B cell (primary cell): ENCODE results near the gene MATN1. TPM values are rescaled to one million over a fixed set of nuclear protein-coding genes. Genes with fewer than 3 reads are reported as not detected.

Experiments
- ATAC-seq: fragments of 200-7000 bp; cut with Tn5 transposase; one replicate; pipeline ENCODE4 v1.10.0; 2021; ENCODE audit warnings: low read depth, mild to moderate bottlenecking, moderate number of reproducible peaks, moderate library complexity
- CTCF ChIA-PET: fragments of 350-600 bp; sonication (Branson Sonifier 250); formaldehyde crosslinking; loops from one replicate; lab custom pipeline; 2021; ENCODE audit warnings: antibody characterized with exemption, inconsistent platforms; lab: Charles Lee
- POLR2A ChIA-PET: fragments of 350-600 bp; sonication (Branson Sonifier 250); formaldehyde crosslinking; loops from one replicate; lab custom pipeline; 2021; ENCODE audit warnings: antibody characterized with exemption; lab: Charles Lee
- DNase-seq: peaks from one replicate; pipeline ENCODE4 v3.0.0; 2013
- H2AFZ ChIP-seq: 2 replicates; pipeline ENCODE4 v1.6.1; 2012; ENCODE audit warnings: mild to moderate bottlenecking, low read depth, low read length; ENCODE audit not compliant: insufficient read depth, poor library complexity, severe bottlenecking
- H3K27ac ChIP-seq, 2 donors: 1 replicate in 1 of 2; 2 replicates in 1 of 2; pipeline ENCODE4 v1.5.1; 2012 to 2013; ENCODE audit warnings: low read length in 2 of 2, mild to moderate bottlenecking in 2 of 2, moderate library complexity in 1 of 2
- H3K27me3 ChIP-seq, 4 experiments: fragments of 200-600 bp in 1 of 4; sonication (generic) in 1 of 4; replicated peaks in 1 of 4; 1 replicate in 2 of 4; 2 replicates in 2 of 4; pipeline versions ENCODE4 v1.6.1 to v1.7.0; 2013 to 2016; ENCODE audit warnings: low read length in 3 of 4, mild to moderate bottlenecking in 2 of 4, mixed read lengths in 1 of 4, moderate library complexity in 1 of 4; ENCODE audit not compliant: insufficient read depth in 4 of 4, control insufficient read depth in 3 of 4; ENCODE audit errors: control extremely low read depth in 1 of 4
- H3K36me3 ChIP-seq, 2 experiments: replicated peaks in 1 of 2; 1 replicate in 1 of 2; 2 replicates in 1 of 2; pipeline versions ENCODE4 v1.6.1 to v1.7.1; 2013; ENCODE audit warnings: low read length in 1 of 2; ENCODE audit not compliant: insufficient read depth in 2 of 2, control insufficient read depth in 1 of 2; ENCODE audit errors: control extremely low read depth in 1 of 2, extremely low read depth in 1 of 2
- H3K4me1 ChIP-seq, 2 donors: fragments of 200-600 bp in 1 of 2; sonication (generic) in 1 of 2; 1 replicate in 1 of 2; 2 replicates in 1 of 2; pipeline versions ENCODE4 v1.5.1 to v1.6.1; 2013 to 2017; ENCODE audit warnings: low read length in 2 of 2; ENCODE audit not compliant: control insufficient read depth in 2 of 2, insufficient read depth in 2 of 2
- H3K4me2 ChIP-seq: replicated peaks from 2 replicates; pipeline ENCODE3; 2012; ENCODE audit warnings: mild to moderate bottlenecking, low read depth, low read length; ENCODE audit not compliant: poor library complexity, severe bottlenecking
- H3K4me3 ChIP-seq, 5 experiments: fragments of 200-600 bp in 1 of 5; sonication (generic) in 1 of 5; 1 replicate in 3 of 5; 2 replicates in 2 of 5; pipeline versions ENCODE4 v1.5.1 to v1.7.0; 2011 to 2016; ENCODE audit warnings: low read length in 4 of 5, mild to moderate bottlenecking in 4 of 5, low read depth in 2 of 5, control low read depth in 1 of 5, moderate library complexity in 1 of 5; ENCODE audit not compliant: insufficient read depth in 1 of 5; ENCODE audit errors: control extremely low read depth in 1 of 5, extremely low read depth in 1 of 5
- H3K79me2 ChIP-seq: fragments of 200-600 bp; sonication (generic); one replicate; pipeline ENCODE4 v1.6.0; 2016; ENCODE audit warnings: low read length; ENCODE audit not compliant: control insufficient read depth, insufficient read depth
- H3K9ac ChIP-seq: fragments of 200-600 bp; sonication (generic); 2 replicates; pipeline ENCODE4 v1.6.1; 2017; ENCODE audit warnings: mild to moderate bottlenecking, low read length, moderate library complexity
- H3K9me3 ChIP-seq, 3 donors: one replicate each; pipeline versions ENCODE4 v1.6.1 to v1.7.1; 2013; ENCODE audit warnings: low read length in 2 of 3; ENCODE audit not compliant: control insufficient read depth in 2 of 3, insufficient read depth in 1 of 3; ENCODE audit errors: control extremely low read depth in 1 of 3
- H4K20me1 ChIP-seq: 2 replicates; pipeline ENCODE4 v1.6.0; 2012; ENCODE audit warnings: mild to moderate bottlenecking, low read length; ENCODE audit not compliant: insufficient read depth, control insufficient read depth, poor library complexity, severe bottlenecking
- H3K27ac Mint-ChIP-seq: one replicate; pipeline ENCODE4 v1.8.0; 2021; ENCODE audit warnings: mixed read lengths
- H3K27me3 Mint-ChIP-seq: one replicate; pipeline ENCODE4 v1.8.0; 2021; ENCODE audit warnings: mixed read lengths
- H3K4me1 Mint-ChIP-seq: one replicate; pipeline ENCODE4 v1.8.0; 2021; ENCODE audit warnings: mixed read lengths
- H3K4me3 Mint-ChIP-seq: one replicate; pipeline ENCODE4 v1.8.0; 2021; ENCODE audit warnings: mixed read lengths
- H3K9me3 Mint-ChIP-seq: one replicate; pipeline ENCODE4 v1.8.0; 2022; ENCODE audit warnings: mixed read lengths; ENCODE audit not compliant: insufficient read depth
- EZH2 ChIP-seq: IDR thresholded peaks from 2 replicates; pipeline ENCODE4 v1.6.1; 2012; ENCODE audit warnings: borderline replicate concordance, low read depth, mild to moderate bottlenecking, moderate library complexity, low read length; ENCODE audit not compliant: insufficient read depth, poor library complexity, severe bottlenecking
- WGBS: methylation state at CpG from one replicate; pipeline ENCODE4 v1.1.5; 2013; ENCODE audit warnings: missing lambda C conversion rate; ENCODE audit not compliant: insufficient coverage; 5-methylcytosine and 5-hydroxymethylcytosine counted together
- intact Hi-C: fragments of 100-400 bp; cut with micrococcal nuclease; formaldehyde crosslinking; loops from one replicate; pipeline ENCODE4 v1.10.0; 2022
- polyA plus RNA-seq: library from polyadenylated mRNA; depleted of rRNA; stranded (reverse); fragments of >200 nt; gene quantifications from 2 replicates; pipeline ENCODE4 v1.2.3, GENCODE V29; 2012
- total RNA-seq, 2 donors: library from RNA; stranded (reverse); fragments of 120-200 nt in 1 of 2; gene quantifications; 1 replicate in 1 of 2; 2 replicates in 1 of 2; pipeline versions ENCODE4 v1.2.3 to v1.2.4, GENCODE V29; 2013 to 2022
- TF ChIP-seq, protein P1 (sequence below): fragments of 200-600 bp; IDR thresholded peaks from one replicate; pipeline ENCODE4 v1.8.0; 2022; ENCODE audit warnings: antibody characterized with exemption, mild to moderate bottlenecking

MATN1 gene
- total and polyA plus RNA-seq, 2 donors (not counting 1 experiment from before 2014, with no cell fraction given): 2.5 to 3.2 TPM

DNA sequence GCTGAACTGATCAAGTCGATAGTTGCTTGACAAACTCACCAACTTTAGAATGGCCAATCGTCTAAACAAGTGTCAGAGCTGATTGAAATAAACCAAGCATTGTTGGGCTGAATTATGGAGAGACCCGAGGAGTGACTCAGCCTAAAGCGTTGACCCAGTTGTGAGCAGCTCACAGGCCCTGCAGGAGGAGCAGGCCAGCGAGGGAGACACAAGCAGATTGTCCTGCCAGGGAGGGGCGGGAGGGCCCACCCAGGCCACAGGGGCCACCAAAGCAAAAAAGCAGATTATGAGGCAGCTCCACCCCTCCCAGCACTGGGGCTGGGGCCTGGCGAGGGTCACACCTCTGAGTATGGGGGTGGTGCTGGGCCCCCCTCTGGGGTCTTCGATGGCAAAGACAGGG is 10.1 kb upstream of the MATN1 start:
- Histone ChIP-seq H3K79me2 (peaks cover 33% of the 10 kb centered on the region), H3K27ac (no peak overlapping the region), H3K4me2 (no peak overlapping the region), H3K4me1 (peaks cover 45 to 61% of the 10 kb centered on the region in 2 donors), H3K9ac (no peak overlapping the region), H4K20me1 (peaks cover 55% of the 10 kb centered on the region), H3K27me3 (no peaks in the 10 kb centered on the region), H2AFZ (no peak overlapping the region), H3K9me3 (no peaks in the 10 kb centered on the region), H3K36me3 (peaks cover 9 to 69% of the 10 kb centered on the region in 2 experiments), H3K4me3 (no peak overlapping the region)
- no peaks in the 10 kb centered on the region for H3K27me3 Mint-ChIP-seq
- no peak overlapping the region for H3K4me3 Mint-ChIP-seq
- TF ChIP-seq, protein P1, sequence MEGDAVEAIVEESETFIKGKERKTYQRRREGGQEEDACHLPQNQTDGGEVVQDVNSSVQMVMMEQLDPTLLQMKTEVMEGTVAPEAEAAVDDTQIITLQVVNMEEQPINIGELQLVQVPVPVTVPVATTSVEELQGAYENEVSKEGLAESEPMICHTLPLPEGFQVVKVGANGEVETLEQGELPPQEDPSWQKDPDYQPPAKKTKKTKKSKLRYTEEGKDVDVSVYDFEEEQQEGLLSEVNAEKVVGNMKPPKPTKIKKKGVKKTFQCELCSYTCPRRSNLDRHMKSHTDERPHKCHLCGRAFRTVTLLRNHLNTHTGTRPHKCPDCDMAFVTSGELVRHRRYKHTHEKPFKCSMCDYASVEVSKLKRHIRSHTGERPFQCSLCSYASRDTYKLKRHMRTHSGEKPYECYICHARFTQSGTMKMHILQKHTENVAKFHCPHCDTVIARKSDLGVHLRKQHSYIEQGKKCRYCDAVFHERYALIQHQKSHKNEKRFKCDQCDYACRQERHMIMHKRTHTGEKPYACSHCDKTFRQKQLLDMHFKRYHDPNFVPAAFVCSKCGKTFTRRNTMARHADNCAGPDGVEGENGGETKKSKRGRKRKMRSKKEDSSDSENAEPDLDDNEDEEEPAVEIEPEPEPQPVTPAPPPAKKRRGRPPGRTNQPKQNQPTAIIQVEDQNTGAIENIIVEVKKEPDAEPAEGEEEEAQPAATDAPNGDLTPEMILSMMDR: no peak
- no peak for TF ChIP-seq EZH2
- DNase-seq (peak; percentile 39), ATAC-seq (no peak)
- peaks cover 71% of the 10 kb centered on the region for H3K4me1 Mint-ChIP-seq
- intact Hi-C loops: loop anchor here (2.0 kb wide), 1 partner anchor 15 kb away; no protein-coding TSS in a partner anchor
- ChIA-PET CTCF (interaction anchor here (0.7 to 38.6 kb wide), 5 partner anchors 13 to 48 kb away, joined by 3 to 769 read pairs (median 21); partner anchors contain the start of gene LAPTM5), POLR2A (interaction anchor here (0.7 to 4.8 kb wide), 8 partner anchors 11 to 91 kb away, joined by 3 to 30 read pairs (median 6); no protein-coding TSS in a partner anchor)
- H3K27ac Mint-ChIP-seq: peak overlapping the region; percentile 46
- WGBS: 91% methylated on average over 7 of the region's 8 CpGs
- H3K9me3 Mint-ChIP-seq: no peaks in the 10 kb centered on the region

DNA sequence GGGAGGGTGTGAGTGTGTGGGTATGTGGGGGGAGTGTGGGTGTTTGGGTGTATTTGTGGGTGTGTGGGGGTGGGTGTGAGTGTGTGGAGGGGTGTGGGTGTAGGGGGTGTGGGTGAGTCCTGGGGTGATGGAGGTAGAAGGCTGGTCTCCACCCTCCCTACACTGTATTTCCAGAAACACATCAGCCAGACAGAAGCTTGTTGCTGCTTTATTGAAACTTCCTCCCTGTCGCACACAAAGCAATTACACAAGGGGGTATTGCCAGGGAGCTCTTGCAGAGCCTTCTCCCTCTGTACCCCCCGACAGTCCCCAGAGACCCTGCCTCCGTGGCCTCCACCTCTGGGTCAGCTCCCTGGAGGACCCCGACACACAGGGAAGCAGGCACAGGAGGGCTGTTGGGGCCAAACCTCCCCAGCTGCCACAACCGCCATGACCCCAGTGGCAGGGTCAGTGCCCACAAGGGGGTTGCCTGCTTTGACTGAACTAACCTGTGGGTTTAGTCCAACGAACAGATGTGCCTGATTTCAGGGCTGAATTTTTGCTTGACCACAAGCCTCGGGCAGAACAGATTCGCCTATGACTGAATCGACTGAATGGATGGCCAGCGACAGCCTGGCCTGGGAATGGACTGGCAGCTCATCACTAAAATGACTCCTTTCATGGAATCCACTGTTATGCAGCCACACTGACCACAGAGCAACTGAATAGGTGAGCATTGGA is 9.1 kb upstream of the MATN1 start:
- Histone ChIP-seq H3K4me3 (no peak overlapping the region), H3K36me3 (peaks cover 7 to 66% of the 10 kb centered on the region in 2 experiments), H3K27ac (peak overlapping the region; percentile 70 to 82), H2AFZ (no peak overlapping the region), H3K9me3 (no peaks in the 10 kb centered on the region), H3K79me2 (peaks cover 23% of the 10 kb centered on the region), H3K9ac (no peak overlapping the region), H4K20me1 (peaks cover 44% of the 10 kb centered on the region), H3K4me2 (peak overlapping the region; percentile 81), H3K4me1 (peaks cover 41 to 59% of the 10 kb centered on the region in 2 donors), H3K27me3 (no peaks in the 10 kb centered on the region)
- H3K4me3 Mint-ChIP-seq: peak overlapping the region; percentile 19
- H3K9me3 Mint-ChIP-seq: no peaks in the 10 kb centered on the region
- peak; percentile 76 for DNase-seq
- H3K27me3 Mint-ChIP-seq: no peaks in the 10 kb centered on the region
- no peak for TF ChIP-seq EZH2
- TF ChIP-seq, protein P1: no peak
- intact Hi-C loops: loop anchor here (1.0 to 2.0 kb wide), 2 partner anchors 11 to 16 kb away; no protein-coding TSS in a partner anchor
- peak; percentile 50 for ATAC-seq
- CTCF ChIA-PET: interaction anchor here (0.7 to 38.6 kb wide), 7 partner anchors 12 to 69 kb away, joined by 3 to 769 read pairs (median 9); partner anchors contain the start of gene LAPTM5
- POLR2A ChIA-PET: interaction anchor here (0.5 to 4.8 kb wide), 13 partner anchors 10 to 92 kb away, joined by 3 to 30 read pairs (median 5); partner anchors contain the start of gene LAPTM5
- H3K4me1 Mint-ChIP-seq: peaks cover 75% of the 10 kb centered on the region
- WGBS: 17% methylated on average over 10 of the region's 10 CpGs
- H3K27ac Mint-ChIP-seq: peak overlapping the region; percentile 94
